ENCODE measurements around the gene SP110. TPM values are rescaled to one million over a fixed set of nuclear protein-coding genes. Genes with fewer than 3 reads are reported as not detected.
"Not testable (repeated sequence)": the region's sequence is repeated elsewhere in the genome, so short reads cannot be mapped to it uniquely, and the experiment has no call there.

The SP110 gene
- polyA plus RNA-seq, 2 donors: 6.0 to 7.2 TPM

DNA sequence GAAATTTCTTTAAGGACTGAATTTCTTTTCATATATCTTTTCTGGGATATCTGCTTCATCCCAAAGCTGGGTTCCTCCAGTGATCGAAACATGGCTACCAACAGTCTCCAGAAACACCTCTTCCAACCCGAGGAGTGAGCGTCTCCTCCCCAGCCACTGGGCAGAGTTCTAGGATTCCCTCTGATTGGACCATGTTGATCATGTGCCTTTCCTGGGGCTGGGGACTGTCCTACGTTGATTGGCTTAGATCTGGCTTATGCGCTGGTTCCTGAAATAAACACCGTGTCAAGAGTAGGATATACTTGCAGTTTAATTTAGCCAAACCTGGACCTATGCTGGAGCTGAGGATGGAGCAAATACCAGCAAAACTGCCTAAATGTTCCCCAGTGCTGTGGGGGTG lies 95.5 kb downstream of the SP110 start:
- no peaks in the 10 kb centered on the region for H3K36me3 ChIP-seq (ENCODE audit: control insufficient read depth in 2 of 2, insufficient read depth in 2 of 2, low read length in 1 of 2)
- 91 to 92% methylated on average over 6 of the region's 6 CpGs for WGBS, 2 donors
- H3K27me3 ChIP-seq (ENCODE audit: control insufficient read depth in 1 of 2, insufficient read depth in 2 of 2, low read length in 2 of 2): no peaks in the 10 kb centered on the region
- no peak overlapping the region for H3K4me3 ChIP-seq (ENCODE audit: low read depth in 1 of 2, low read length in 2 of 2)
- H3K27ac ChIP-seq (ENCODE audit: low read depth in 2 of 2, low read length in 1 of 2): no peak overlapping the region
- no peaks in the 10 kb centered on the region for H3K9me3 ChIP-seq (ENCODE audit: control insufficient read depth in 2 of 2, insufficient read depth in 1 of 2, low read depth in 1 of 2, low read length in 1 of 2)
- no peaks in the 10 kb centered on the region for H3K4me1 ChIP-seq (ENCODE audit: control insufficient read depth in 2 of 2, insufficient read depth in 2 of 2, low read length in 1 of 2)

DNA sequence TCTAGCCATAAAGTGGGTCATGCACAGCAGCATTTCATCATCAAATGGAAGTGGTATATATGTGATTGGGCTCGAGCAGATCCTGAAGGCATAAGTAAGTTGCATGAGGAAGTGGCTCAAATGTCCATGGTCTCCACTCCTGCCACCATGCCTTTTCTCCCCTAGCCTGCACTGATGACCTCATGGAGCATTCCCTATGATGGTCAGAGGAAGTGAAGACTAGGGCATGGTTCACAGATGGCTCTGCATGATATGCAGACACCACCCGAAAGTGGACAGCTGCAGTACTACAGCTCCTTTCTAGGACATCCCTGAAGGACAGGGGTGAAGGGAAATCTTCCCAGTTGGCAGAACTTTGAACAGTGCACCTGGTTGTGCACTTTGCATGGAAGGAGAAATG lies 99.4 kb downstream of the SP110 start:
- H3K36me3 ChIP-seq (ENCODE audit: control insufficient read depth in 2 of 2, insufficient read depth in 2 of 2, low read length in 1 of 2); H3K27ac ChIP-seq (ENCODE audit: low read depth in 2 of 2, low read length in 1 of 2); H3K4me3 ChIP-seq (ENCODE audit: low read depth in 1 of 2, low read length in 2 of 2); H3K27me3 ChIP-seq (ENCODE audit: control insufficient read depth in 1 of 2, insufficient read depth in 2 of 2, low read length in 2 of 2); H3K9me3 ChIP-seq (ENCODE audit: control insufficient read depth in 2 of 2, insufficient read depth in 1 of 2, low read depth in 1 of 2, low read length in 1 of 2); H3K4me1 ChIP-seq (ENCODE audit: control insufficient read depth in 2 of 2, insufficient read depth in 2 of 2, low read length in 1 of 2): not testable (repeated sequence)
- 90 to 94% methylated on average over 2 of the region's 2 CpGs for WGBS, 2 donors

GRCh38 chr2:230119827-230120226 lies 100.0 kb downstream of the SP110 start:
- H3K4me3 ChIP-seq (ENCODE audit: low read depth in 1 of 2, low read length in 2 of 2); H3K36me3 ChIP-seq (ENCODE audit: control insufficient read depth in 2 of 2, insufficient read depth in 2 of 2, low read length in 1 of 2); H3K27ac ChIP-seq (ENCODE audit: low read depth in 2 of 2, low read length in 1 of 2); H3K27me3 ChIP-seq (ENCODE audit: control insufficient read depth in 1 of 2, insufficient read depth in 2 of 2, low read length in 2 of 2); H3K9me3 ChIP-seq (ENCODE audit: control insufficient read depth in 2 of 2, insufficient read depth in 1 of 2, low read depth in 1 of 2, low read length in 1 of 2); H3K4me1 ChIP-seq (ENCODE audit: control insufficient read depth in 2 of 2, insufficient read depth in 2 of 2, low read length in 1 of 2): not testable (repeated sequence)
- WGBS, 2 donors: 93 to 100% methylated on average over 1 of the region's 1 CpG

Other genes starting within 250 kb of the SP110 start
- 1 to 10 TPM; 2.0 to 2.6 TPM for gene SLC16A14, start 151.1 kb downstream of the SP110 start, polyA plus RNA-seq
- gene SP140, start 5.8 kb upstream of the SP110 start, polyA plus RNA-seq: under 1 TPM; 0.28 to 0.71 TPM
- 10 to 100 TPM in 1 of 2 donors, 1 to 10 TPM in 1; 5.5 to 10.6 TPM for gene SP140L, start 107.2 kb upstream of the SP110 start, polyA plus RNA-seq
- 10 to 100 TPM; 18.3 to 19.2 TPM for gene SP100, start 196.2 kb upstream of the SP110 start, polyA plus RNA-seq